Embryonic facial prominence (tissue), 1 donor: ENCODE measurements around the gene CDK3.
"Not testable (repeated sequence)": the region's sequence is repeated elsewhere in the genome, so short reads cannot be mapped to it uniquely, and the experiment has no call there.

Experiments
- DNase-seq: peaks from one replicate; pipeline ENCODE4 v3.0.0-alpha.2; 2016; ENCODE audit errors: extremely low spot score

CDK3 gene

GRCh38 chr17:76000755-76001521, at the start of gene CDK3:
TSS of gene CDK3 (plus strand) at chr17:76000855. CDS start at chr17:76001426, 571 bp downstream.
- DNase-seq = no peak

GRCh38 chr17:75950855-75951554, 49.6 kb upstream of the CDK3 start:
- DNase-seq = no peak

DNA sequence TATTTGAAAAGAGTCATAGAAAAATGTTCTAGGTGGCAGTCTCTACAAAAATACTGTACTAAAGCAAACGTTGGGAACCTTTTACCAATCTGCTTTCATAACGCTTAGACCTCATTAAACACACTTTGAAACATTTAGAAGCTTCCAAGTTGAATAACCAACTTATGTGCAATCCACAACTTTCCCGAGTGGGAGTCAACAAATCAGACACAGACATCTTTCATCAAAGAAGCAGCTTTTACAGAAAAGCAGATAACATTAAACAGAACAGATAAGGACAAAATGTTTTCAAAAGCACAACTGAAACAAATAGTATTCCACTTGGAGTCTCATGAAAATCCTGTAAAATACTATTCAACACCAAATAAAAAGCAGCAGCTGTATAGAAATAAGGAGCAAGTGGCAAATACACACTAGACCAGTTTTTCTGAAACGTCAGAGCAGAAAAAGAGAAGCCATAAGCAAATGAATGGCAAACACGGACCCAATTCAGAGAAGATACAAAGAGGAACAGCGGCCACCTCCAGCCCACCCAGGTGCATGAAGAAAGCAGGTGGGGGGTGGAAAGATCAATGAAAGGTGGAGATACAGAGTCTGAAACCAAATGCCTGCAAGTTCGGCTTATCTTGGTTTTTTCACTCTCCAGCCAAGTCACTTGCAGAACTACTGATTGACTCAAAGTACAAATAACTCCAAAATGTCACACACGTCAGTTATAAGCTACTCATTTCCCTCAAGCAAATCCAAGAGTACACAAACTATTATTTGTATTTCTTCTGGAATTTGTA, 41.4 kb upstream of the CDK3 start:
- no peak for DNase-seq

DNA sequence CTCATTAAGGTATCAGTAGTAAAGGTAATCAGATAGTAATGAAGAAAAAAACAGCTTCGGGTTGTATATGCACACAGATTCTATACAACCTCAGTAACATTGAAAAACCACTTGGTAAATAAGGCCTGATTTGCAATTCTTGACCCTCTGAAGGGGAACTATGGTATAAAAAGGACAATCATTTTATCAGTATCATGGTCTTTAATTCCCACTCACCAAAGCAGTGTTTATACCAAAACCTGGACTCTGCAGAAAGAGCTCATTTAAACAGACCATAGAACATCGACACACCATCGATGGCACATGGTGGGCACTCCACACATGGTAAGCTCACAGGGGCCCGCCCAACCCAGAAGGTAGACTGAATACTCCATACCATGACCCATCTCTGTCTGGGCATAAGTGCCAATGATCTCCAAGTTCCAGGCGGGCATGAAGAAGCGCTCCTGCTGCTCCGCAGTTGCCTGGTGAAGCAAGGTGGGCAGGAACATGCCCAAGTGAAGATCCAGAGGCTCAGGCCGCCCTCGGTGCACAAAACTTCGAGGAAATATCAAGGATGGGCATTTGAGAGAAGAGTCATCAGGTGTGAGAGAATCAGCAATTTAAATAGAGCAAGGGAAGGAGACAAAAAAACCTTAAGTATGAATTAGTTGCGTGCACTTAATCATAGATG, 40.7 kb upstream of the CDK3 start:
- no peak for DNase-seq

DNA sequence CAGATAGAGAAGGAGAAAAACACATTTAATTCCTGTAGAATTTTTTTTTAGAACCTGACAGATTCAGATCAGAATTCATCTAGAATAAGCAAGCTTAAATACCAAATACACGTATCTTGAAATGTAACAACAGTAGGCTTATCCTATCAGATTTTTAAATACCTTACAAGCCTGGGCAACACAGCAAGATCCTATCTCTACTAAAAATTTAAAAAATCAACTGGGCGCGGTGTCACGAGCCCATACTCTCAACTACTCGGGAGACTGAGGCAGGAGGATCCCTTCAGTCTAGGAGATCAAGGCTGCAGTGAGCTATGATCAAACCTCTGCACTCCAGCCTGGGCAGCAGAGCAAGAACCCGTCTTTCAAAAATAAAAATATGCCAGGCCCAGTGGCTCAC, 35.2 kb upstream of the CDK3 start:
- DNase-seq = no peak

- DNase-seq = not testable (repeated sequence)
Measured at GRCh38 chr17:75969044-75969443, 31.6 kb upstream of the CDK3 start.

DNA sequence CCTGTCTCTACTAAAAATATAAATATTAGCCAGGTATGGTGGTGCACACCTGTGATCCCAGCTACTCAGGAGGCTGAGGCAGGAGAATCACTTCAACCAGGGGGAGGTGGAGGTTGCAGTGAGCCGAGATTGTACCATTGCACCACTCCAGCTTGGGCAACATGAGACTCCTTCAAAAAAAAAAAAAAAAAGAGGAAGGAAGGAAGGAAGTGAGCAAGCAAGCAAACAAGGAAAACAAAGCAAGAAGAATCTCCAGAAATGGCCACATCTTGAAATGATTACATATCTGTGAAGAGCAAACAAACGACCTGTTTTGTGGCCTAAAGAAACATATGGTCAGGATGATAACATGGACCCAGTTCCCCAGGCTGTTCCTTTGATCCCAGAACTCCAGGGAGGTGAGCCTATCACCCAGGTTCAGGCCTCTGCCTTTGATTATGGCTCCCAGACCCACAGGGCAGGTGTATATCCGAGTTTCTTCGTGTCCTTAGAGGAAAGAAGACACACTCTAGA, 30.6 kb upstream of the CDK3 start:
- no peak for DNase-seq

GRCh38 chr17:75970626-75971025, 30.0 kb upstream of the CDK3 start:
- no peak for DNase-seq

- not testable (repeated sequence) for DNase-seq
Measured at GRCh38 chr17:75975187-75975586, 25.5 kb upstream of the CDK3 start.

- no peak for DNase-seq
Measured at GRCh38 chr17:75975757-75976174, 24.9 kb upstream of the CDK3 start.

DNA sequence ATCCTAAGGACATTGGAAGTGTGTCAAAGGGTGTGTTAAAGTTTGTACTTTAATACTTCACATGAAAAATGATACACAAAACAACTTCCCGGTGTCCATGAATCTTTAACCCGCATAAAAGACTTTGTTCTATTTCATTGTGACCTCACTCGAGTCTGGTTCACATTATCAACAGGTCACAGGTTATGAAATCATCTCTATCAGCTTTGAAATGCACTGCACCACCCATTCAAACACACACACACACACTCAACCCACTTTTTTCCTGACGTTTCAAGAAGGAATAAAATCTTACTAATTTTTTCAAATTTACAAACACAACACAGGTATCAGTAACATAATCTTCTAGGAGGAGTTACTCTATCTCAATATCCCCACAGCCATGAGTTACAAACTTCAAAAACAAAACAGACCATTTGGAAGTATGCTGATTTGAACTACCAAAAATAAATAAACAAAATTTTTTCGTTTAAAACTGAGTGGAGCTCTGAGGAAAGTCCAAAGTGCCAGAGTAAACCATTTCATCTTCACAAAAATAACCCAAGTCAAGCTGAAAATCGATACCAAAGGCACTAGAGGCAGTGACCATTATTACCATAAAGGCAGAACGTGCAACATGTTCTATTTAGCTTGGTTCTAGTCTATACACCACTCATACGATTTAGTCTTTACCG, 24.3 kb upstream of the CDK3 start:
- DNase-seq = no peak

DNA sequence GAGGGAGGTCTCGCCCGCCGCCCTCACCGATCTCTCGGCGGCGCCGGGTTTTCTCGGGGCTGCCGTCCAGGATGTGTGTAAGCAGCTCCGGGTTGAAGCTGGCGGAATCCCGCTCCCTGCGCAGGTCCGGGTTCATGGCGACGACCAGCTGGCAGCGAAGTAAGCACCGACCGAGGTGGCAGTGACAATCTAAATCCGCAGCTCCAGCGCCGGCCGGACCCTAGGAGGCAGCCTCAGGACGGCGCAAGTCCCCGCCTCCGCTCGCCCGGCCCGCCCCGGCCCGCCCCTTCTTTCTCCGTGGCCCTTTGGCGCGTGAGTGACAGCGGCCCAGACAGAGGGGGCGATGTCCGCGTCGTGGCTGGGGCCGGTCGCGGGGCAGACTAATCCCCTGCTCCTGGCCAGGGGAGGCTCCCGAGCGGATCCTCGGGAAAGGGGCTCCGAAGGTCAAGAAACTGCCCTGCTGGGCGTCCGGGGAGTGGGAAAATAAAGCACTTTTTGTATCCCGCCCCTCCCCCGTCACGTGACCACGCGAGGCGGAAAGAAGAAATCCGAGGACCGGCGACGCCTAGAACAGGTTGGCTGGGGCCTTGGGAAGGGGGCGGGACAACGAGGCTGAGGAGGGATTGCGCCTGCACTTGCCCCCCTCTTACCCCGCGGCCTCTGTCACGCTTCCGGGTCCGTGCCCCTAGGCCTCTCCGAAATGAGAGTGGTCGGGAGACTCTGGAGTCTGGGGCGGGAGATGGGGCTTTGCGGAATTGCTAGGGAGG, 21.5 kb upstream of the CDK3 start, which contains the start of the genes ACOX1 and TEN1:
Gene ACOX1, minus strand, starts transcription at position 229 of the 767 bp plus-strand sequence. Its CDS starts 93 bp downstream, at position 136.
Gene TEN1, plus strand, starts transcription at position 303 of the 767 bp plus-strand sequence. CDS start 6,953 bp downstream, outside the sequence.
- DNase-seq = peak; percentile 95

GRCh38 chr17:75979705-75980187, 20.9 kb upstream of the CDK3 start:
- DNase-seq = no peak

- no peak for DNase-seq
Measured at GRCh38 chr17:75980188-75981018, 20.3 kb upstream of the CDK3 start.

- no peak for DNase-seq
Measured at GRCh38 chr17:75981019-75981615, 19.5 kb upstream of the CDK3 start.

- DNase-seq = no peak
Measured at GRCh38 chr17:75983501-75984181, 17.0 kb upstream of the CDK3 start.

GRCh38 chr17:75985986-75986385, 14.7 kb upstream of the CDK3 start:
- no peak for DNase-seq

- DNase-seq = no peak
Measured at GRCh38 chr17:75987041-75987440, 13.6 kb upstream of the CDK3 start.
